Suprapubic skin (tissue), 3 donors: ENCODE data around the gene KRT17.

Experiments used
- CTCF ChIP-seq, 2 donors: fragments of 200-600 bp in 1 of 2; fragments of 450-650 bp in 1 of 2; sonication (generic) in 1 of 2; IDR thresholded peaks; one replicate each; pipeline ENCODE4 v1.5.1; 2016 to 2019; ENCODE audit warnings: antibody characterized with exemption in 2 of 2, mild to moderate bottlenecking in 1 of 2, moderate library complexity in 1 of 2
- POLR2AphosphoS5 ChIP-seq, 3 donors: sonication (generic); formaldehyde crosslinking; IDR thresholded peaks; one replicate each; pipeline ENCODE4 v1.6.1; 2017; ENCODE audit warnings: antibody characterized with exemption in 3 of 3

GRCh38 chr17:41592601-41593305 is 31.6 kb downstream of the KRT17 start:
- TF ChIP-seq CTCF (IDR thresholded peaks at IDR 0.05) (no peak), POLR2AphosphoS5 (IDR thresholded peaks at IDR 0.05) (no peak)
